AG04449 (cell line): ENCODE data around the gene NUDT15.
"Not testable (repeated sequence)": the region's sequence is repeated elsewhere in the genome, so short reads cannot be mapped to it uniquely, and the experiment has no call there.

Source experiments
- CTCF ChIA-PET: fragments of 350-600 bp; formaldehyde crosslinking; extraction: SDS; loops from one replicate; lab custom pipeline; 2021; ENCODE audit warnings: antibody characterized with exemption; lab: Yijun Ruan, JAX
- POLR2A ChIA-PET: fragments of 400-600, 350-600 bp; formaldehyde crosslinking; extraction: SDS; loops from one replicate; lab custom pipeline; 2020; ENCODE audit warnings: antibody characterized with exemption, inconsistent platforms; lab: Yijun Ruan, JAX
- DNase-seq: peaks from one replicate; pipeline ENCODE4 v3.0.0-alpha.2; 2010; ENCODE audit warnings: low read depth, low spot score
- H3K4me3 ChIP-seq: 2 replicates; pipeline ENCODE4 v1.5.1; 2011; ENCODE audit warnings: low read depth, mild to moderate bottlenecking, control low read depth, low read length
- CTCF ChIP-seq: IDR thresholded peaks from one replicate; pipeline ENCODE4 v1.5.1; 2011; ENCODE audit warnings: mild to moderate bottlenecking, moderate library complexity, low read length, control low read depth, inconsistent platforms; ENCODE audit not compliant: insufficient read depth; ENCODE audit errors: missing control alignments

Gene NUDT15

GRCh38 chr13:48050550-48050949 lies 13.0 kb downstream of the NUDT15 start:
- no peak overlapping the region for H3K4me3 ChIP-seq
- no peak for TF ChIP-seq CTCF
- ChIA-PET CTCF (interaction anchor here (2.8 kb wide), 1 partner anchor 12 kb away, joined by 15 read pairs; the partner anchor contains the start of gene NUDT15), POLR2A (no interaction called here)
- no peak for DNase-seq

- TF ChIP-seq CTCF: no peak
- DNase-seq: no peak
- H3K4me3 ChIP-seq: no peak overlapping the region
- CTCF ChIA-PET: interaction anchor here (1.0 to 1.2 kb wide), 3 partner anchors 16 to 40 kb away, joined by 3 to 5 read pairs (median 3); partner anchors contain the start of gene NUDT15
- POLR2A ChIA-PET: interaction anchor here (0.6 kb wide), 1 partner anchor 9 kb away, joined by 3 read pairs; no protein-coding TSS in a partner anchor
Measured at GRCh38 chr13:48054601-48055000, 17.1 kb downstream of the NUDT15 start.

DNA sequence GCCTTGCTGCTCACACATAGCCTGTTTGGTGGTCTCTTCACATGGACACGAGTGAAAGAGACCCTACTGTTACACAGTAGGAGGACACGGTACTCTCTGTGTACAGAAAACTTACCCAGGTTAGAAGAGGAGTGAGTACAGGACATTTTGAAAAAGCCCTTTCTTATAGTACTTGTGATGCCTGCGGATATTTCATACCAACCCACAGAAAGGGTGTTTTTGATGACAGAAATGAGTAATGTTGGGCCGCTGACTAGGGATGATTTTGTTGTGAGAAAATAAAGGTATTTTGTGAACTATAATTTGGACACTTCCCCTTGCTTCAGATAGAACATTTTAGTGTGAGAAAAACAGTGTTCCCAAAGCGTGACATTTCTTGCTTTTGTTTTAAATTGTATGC lies 18.2 kb downstream of the NUDT15 start:
- no peak overlapping the region for H3K4me3 ChIP-seq
- no peak for DNase-seq
- POLR2A ChIA-PET: no interaction called here
- TF ChIP-seq CTCF: no peak
- CTCF ChIA-PET: interaction anchor here (1.0 kb wide), 1 partner anchor 38 kb away, joined by 3 read pairs; no protein-coding TSS in a partner anchor

DNA sequence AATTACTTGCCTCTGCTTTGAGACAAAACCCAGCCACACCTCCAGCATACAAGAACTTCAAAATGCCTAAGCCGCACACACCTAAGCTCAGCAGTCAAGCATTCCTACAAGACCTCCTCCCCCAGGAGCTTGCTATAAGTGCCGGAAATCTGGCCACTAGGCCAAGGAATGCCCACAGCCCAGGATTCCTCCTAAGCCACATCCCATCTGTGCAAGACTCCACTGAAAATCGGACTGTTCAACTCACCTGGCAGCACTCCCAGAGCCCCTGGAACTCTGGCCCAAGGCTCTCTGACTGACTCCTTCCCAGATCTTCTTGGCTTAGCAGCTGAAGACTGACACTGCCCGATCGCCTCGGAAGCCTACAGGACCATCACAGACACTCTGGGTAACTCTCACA lies 21.0 kb downstream of the NUDT15 start:
- DNase-seq, H3K4me3 ChIP-seq, CTCF ChIA-PET, POLR2A ChIA-PET: not testable (repeated sequence)

DNA sequence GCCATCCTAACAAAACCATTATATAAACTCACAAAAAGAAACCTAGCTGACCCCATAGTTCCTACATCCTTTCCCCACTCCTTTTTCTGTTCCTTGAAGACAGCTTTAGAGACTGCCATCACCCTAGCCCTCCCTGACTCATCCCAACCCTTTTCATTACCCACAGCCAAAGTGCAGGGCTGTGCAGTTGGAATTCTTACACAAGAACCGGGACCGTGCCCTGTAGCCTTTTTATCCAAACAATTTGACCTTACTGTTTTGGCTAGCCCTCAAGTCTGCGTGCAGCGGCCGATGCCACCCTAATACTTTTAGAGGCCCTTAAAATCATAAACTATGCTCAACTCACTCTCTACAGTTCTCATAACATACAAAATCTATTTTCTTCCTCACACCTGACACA lies 22.4 kb downstream of the NUDT15 start:
- POLR2A ChIA-PET, DNase-seq, H3K4me3 ChIP-seq, CTCF ChIA-PET: not testable (repeated sequence)

DNA sequence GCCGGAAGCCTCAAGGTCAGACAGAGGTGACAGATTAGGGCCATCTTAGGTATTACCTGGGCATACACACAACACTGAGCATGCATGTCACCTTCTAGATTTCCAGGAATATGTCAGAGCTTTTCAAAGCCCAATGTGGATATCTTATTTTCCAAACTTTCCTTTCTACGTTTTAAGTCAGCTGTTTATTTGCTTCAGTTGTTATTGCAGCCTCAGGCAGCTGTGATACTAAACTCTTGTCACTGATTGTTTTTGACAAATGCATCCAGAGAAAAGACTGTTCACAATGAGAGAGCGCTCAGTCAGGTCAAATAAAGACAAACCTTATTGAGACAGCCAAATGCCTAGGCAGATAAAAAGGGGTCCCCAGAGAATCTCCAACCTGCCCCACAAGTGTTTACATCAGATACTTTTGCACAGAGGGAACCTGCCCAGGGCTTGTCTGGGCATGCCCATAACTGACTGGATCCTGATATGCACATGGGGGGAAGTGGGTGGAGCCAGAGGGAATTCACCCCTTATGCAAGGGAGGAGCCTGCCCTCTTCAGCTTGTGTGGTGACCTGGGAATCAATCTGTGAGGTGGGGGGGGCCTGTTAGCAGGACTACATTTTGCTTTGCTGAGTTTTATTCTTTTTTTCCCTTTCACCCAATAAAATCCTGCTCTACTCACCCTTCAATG lies 28.9 kb downstream of the NUDT15 start:
- CTCF ChIA-PET: interaction anchor here (0.7 to 1.9 kb wide), 3 partner anchors 19 to 29 kb away, joined by 3 to 7 read pairs (median 5); partner anchors contain the start of genes MED4 and NUDT15
- no peak for DNase-seq

More for the DNA sequence above, 28.9 kb downstream of the NUDT15 start:
- POLR2A ChIA-PET: no interaction called here
- H3K4me3 ChIP-seq: no peak overlapping the region
- TF ChIP-seq CTCF: no peak
